Prostate gland (tissue), 2 donors: ENCODE results near the gene PWWP2B. TPM values are rescaled to one million over a fixed set of nuclear protein-coding genes. Genes with fewer than 3 reads are reported as not detected.

Experiments
- DNase-seq: peaks from one replicate; pipeline ENCODE4 v3.0.0-alpha.2; 2019; ENCODE audit warnings: low spot score
- H3K27ac ChIP-seq, 2 donors: fragments of 200-600 bp; sonication (generic); 2 replicates each; pipeline ENCODE4 v1.5.1; 2017 to 2019
- H3K27me3 ChIP-seq: fragments of 200-600 bp; sonication (generic); replicated peaks from 2 replicates; pipeline ENCODE4 v1.5.1; 2019; ENCODE audit not compliant: insufficient read depth
- H3K36me3 ChIP-seq, 2 donors: fragments of 200-600 bp; sonication (generic); 1 replicate in 1 of 2; 2 replicates in 1 of 2; pipeline versions ENCODE4 v1.5.1 to v1.8.1; 2017 to 2019
- H3K4me1 ChIP-seq: fragments of 200-600 bp; sonication (generic); replicated peaks from 2 replicates; pipeline ENCODE4 v1.5.1; 2019
- H3K4me3 ChIP-seq, 2 donors: fragments of 200-600 bp; sonication (generic); 2 replicates each; pipeline ENCODE4 v1.5.1; 2017 to 2019
- H3K9me3 ChIP-seq: fragments of 200-600 bp; sonication (generic); 2 replicates; pipeline ENCODE4 v1.5.1; 2017
- POLR2A ChIP-seq: fragments of 450-650 bp; IDR thresholded peaks from one replicate; pipeline ENCODE4 v1.6.1; 2016; ENCODE audit warnings: antibody characterized with exemption, mild to moderate bottlenecking
- POLR2AphosphoS5 ChIP-seq: sonication (generic); formaldehyde crosslinking; IDR thresholded peaks from one replicate; pipeline ENCODE4 v1.6.1; 2017; ENCODE audit warnings: antibody characterized with exemption
- WGBS: methylation state at CpG from one replicate; pipeline ENCODE4 v1.1.5; 2018; 5-methylcytosine and 5-hydroxymethylcytosine counted together
- intact Hi-C: fragments of 100-400 bp; cut with DNase I; formaldehyde crosslinking; loops from one replicate; pipeline ENCODE4 v1.14.2; 2022
- total RNA-seq, 2 donors: library from RNA; depleted of rRNA; stranded (reverse); fragments of >200 nt; gene quantifications; one replicate each; pipeline ENCODE4 v1.1.0, GENCODE V29; 2016
- TF ChIP-seq, protein P1 (sequence below), 4 experiments: fragments of 200-600 bp in 2 of 4; fragments of 450-650 bp in 2 of 4; sonication (generic) in 2 of 4; IDR thresholded peaks; 1 replicate in 3 of 4; 2 replicates in 1 of 4; pipeline ENCODE4 v1.5.1; 2016 to 2019; ENCODE audit warnings: antibody characterized with exemption in 4 of 4, mild to moderate bottlenecking in 2 of 4, moderate library complexity in 2 of 4

PWWP2B gene
- total RNA-seq, 2 donors from 2014 or later, result 27.5 to 36.6 TPM

GRCh38 chr10:132408823-132409666, 12.0 kb downstream of the PWWP2B start:
- intact Hi-C loops, result no loop called here
- Histone ChIP-seq H3K27ac (peak overlapping the region; percentile 95 to 98), H3K4me1 (peaks cover 62% of the 10 kb centered on the region), H3K36me3 (no peaks in the 10 kb centered on the region), H3K27me3 (no peaks in the 10 kb centered on the region), H3K9me3 (no peaks in the 10 kb centered on the region), H3K4me3 (peak overlapping the region; percentile 1 to 7)
- WGBS, result 68% methylated on average over 20 of the region's 27 CpGs
- DNase-seq, result peak; percentile 74
- TF ChIP-seq POLR2AphosphoS5, result peak; percentile 27
- TF ChIP-seq, protein P1, sequence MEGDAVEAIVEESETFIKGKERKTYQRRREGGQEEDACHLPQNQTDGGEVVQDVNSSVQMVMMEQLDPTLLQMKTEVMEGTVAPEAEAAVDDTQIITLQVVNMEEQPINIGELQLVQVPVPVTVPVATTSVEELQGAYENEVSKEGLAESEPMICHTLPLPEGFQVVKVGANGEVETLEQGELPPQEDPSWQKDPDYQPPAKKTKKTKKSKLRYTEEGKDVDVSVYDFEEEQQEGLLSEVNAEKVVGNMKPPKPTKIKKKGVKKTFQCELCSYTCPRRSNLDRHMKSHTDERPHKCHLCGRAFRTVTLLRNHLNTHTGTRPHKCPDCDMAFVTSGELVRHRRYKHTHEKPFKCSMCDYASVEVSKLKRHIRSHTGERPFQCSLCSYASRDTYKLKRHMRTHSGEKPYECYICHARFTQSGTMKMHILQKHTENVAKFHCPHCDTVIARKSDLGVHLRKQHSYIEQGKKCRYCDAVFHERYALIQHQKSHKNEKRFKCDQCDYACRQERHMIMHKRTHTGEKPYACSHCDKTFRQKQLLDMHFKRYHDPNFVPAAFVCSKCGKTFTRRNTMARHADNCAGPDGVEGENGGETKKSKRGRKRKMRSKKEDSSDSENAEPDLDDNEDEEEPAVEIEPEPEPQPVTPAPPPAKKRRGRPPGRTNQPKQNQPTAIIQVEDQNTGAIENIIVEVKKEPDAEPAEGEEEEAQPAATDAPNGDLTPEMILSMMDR (IDR thresholded peaks at IDR 0.05), result no peak
- peak; percentile 19 for TF ChIP-seq POLR2A

- 87% methylated on average over 4 of the region's 4 CpGs for WGBS
- no peaks in the 10 kb centered on the region for H3K9me3 ChIP-seq
- DNase-seq, result no peak
- intact Hi-C loops, result no loop called here
- TF ChIP-seq, protein P1 (IDR thresholded peaks at IDR 0.05), result no peak
- TF ChIP-seq POLR2AphosphoS5 (no peak), POLR2A (no peak)
- no peaks in the 10 kb centered on the region for H3K27me3 ChIP-seq
- no peaks in the 10 kb centered on the region for H3K36me3 ChIP-seq
- peak overlapping the region; percentile 95 to 98 for H3K27ac ChIP-seq
- peaks cover 61% of the 10 kb centered on the region for H3K4me1 ChIP-seq
- no peak overlapping the region for H3K4me3 ChIP-seq
Observed at GRCh38 chr10:132409667-132410028, 12.6 kb downstream of the PWWP2B start.

- no peaks in the 10 kb centered on the region for H3K36me3 ChIP-seq
- peaks cover 61% of the 10 kb centered on the region for H3K4me1 ChIP-seq
- DNase-seq, result no peak
- H3K27ac ChIP-seq, result peak overlapping the region; percentile 95 to 98
- no peak overlapping the region for H3K4me3 ChIP-seq
- WGBS, result 88% methylated on average over 26 of the region's 28 CpGs
- no peaks in the 10 kb centered on the region for H3K27me3 ChIP-seq
- intact Hi-C loops, result no loop called here
- H3K9me3 ChIP-seq, result no peaks in the 10 kb centered on the region
- TF ChIP-seq, protein P1 (IDR thresholded peaks at IDR 0.05), result no peak
- no peak for TF ChIP-seq POLR2AphosphoS5
- TF ChIP-seq POLR2A, result no peak
Observed at GRCh38 chr10:132410056-132410778, 13.2 kb downstream of the PWWP2B start.

DNA sequence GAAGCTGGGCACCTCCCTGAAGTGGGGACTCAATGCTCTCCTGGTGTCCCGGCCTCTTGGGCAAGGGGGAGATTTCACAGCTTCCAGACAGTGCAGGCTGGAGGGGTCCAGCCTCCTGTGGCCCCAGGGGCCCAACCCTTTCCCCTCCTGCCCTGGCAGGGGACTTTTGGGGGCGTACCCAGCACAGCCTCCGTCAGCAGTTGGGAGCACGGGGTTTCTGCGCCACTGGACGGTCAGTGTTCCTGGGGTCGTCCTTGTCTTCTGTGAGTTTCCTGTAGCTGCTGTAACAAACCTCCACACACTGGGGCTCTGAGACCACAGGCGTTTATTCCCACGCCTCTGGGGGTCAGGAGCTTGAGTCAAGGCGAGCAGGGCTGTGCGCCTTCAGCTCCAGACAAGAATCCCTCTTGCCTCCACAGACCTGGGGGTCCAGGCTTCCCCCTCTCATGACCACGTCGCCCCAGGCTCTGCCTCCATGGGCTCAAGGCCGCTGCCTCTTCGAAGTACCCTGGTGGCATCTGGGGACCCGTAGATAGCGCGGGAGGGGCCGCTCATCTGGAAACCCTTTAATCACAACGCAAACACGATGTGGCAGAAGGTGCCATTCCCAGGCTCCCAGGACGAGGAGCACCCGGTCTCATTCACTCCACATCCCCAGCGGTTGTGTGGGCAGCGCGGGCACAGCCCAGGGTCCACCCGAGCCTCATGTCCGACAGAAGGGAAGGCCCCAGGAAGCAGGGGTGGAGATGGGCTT, 14.0 kb downstream of the PWWP2B start:
- Histone ChIP-seq H3K4me1 (peaks cover 61% of the 10 kb centered on the region), H3K4me3 (no peak overlapping the region), H3K27ac (peak overlapping the region; percentile 95 to 98), H3K36me3 (no peaks in the 10 kb centered on the region), H3K27me3 (no peaks in the 10 kb centered on the region), H3K9me3 (no peaks in the 10 kb centered on the region)
- TF ChIP-seq POLR2AphosphoS5 (no peak), POLR2A (no peak)
- TF ChIP-seq, protein P1 (IDR thresholded peaks at IDR 0.05), result no peak
- 78% methylated on average over 23 of the region's 28 CpGs for WGBS
- intact Hi-C loops, result no loop called here
- DNase-seq, result no peak
